Neuron (in vitro differentiated cells): ENCODE measurements around the gene CISD2.
"Not testable (repeated sequence)": the region's sequence is repeated elsewhere in the genome, so short reads cannot be mapped to it uniquely, and the experiment has no call there.

Experiments
- H2AFZ ChIP-seq: one replicate; pipeline ENCODE4 v1.6.1; 2013; ENCODE audit warnings: low read depth, mild to moderate bottlenecking, inconsistent platforms, low read length, moderate library complexity
- H3K27me3 ChIP-seq: one replicate; pipeline ENCODE4 v1.6.1; 2013; ENCODE audit warnings: low read length; ENCODE audit not compliant: insufficient read depth
- H3K36me3 ChIP-seq: one replicate; pipeline ENCODE4 v1.6.1; 2013; ENCODE audit warnings: low read length; ENCODE audit not compliant: insufficient read depth
- H3K4me1 ChIP-seq: one replicate; pipeline ENCODE4 v1.6.1; 2013; ENCODE audit warnings: low read length; ENCODE audit not compliant: insufficient read depth
- H3K4me3 ChIP-seq: 2 replicates; pipeline ENCODE4 v1.5.1; 2013; ENCODE audit warnings: mild to moderate bottlenecking, low read length, moderate library complexity
- H3K9me3 ChIP-seq: one replicate; pipeline ENCODE4 v1.6.1; 2013; ENCODE audit warnings: low read length

CISD2 gene

GRCh38 chr4:102862747-102863146, 6.0 kb upstream of the CISD2 start:
- H3K27me3 ChIP-seq: no peaks in the 10 kb centered on the region
- H3K36me3 ChIP-seq: no peaks in the 10 kb centered on the region
- H2AFZ ChIP-seq: no peak overlapping the region
- H3K4me3 ChIP-seq: no peak overlapping the region
- no peaks in the 10 kb centered on the region for H3K4me1 ChIP-seq
- peaks cover 7% of the 10 kb centered on the region for H3K9me3 ChIP-seq

- H3K27me3 ChIP-seq, H3K9me3 ChIP-seq, H2AFZ ChIP-seq, H3K36me3 ChIP-seq, H3K4me3 ChIP-seq, H3K4me1 ChIP-seq: not testable (repeated sequence)
These were observed 3.5 kb upstream of the CISD2 start for GRCh38 chr4:102865327-102865726.

- Histone ChIP-seq H2AFZ (peak overlapping the region; percentile 54), H3K27me3 (no peaks in the 10 kb centered on the region), H3K4me3 (peak overlapping the region; percentile 76), H3K4me1 (peaks cover 11% of the 10 kb centered on the region), H3K9me3 (no peaks in the 10 kb centered on the region), H3K36me3 (no peaks in the 10 kb centered on the region)
These were observed 1.3 kb upstream of the CISD2 start for GRCh38 chr4:102867278-102868152.

GRCh38 chr4:102868153-102868780, 525 bp upstream of the CISD2 start:
- H3K36me3 ChIP-seq: peaks cover 7% of the 10 kb centered on the region

GRCh38 chr4:102869569-102870197, 891 bp downstream of the CISD2 start:
- Histone ChIP-seq H3K4me3 (peak overlapping the region; percentile 76), H2AFZ (peak overlapping the region; percentile 54), H3K4me1 (peaks cover 11% of the 10 kb centered on the region), H3K27me3 (no peaks in the 10 kb centered on the region), H3K36me3 (peaks cover 20% of the 10 kb centered on the region), H3K9me3 (peaks cover 2% of the 10 kb centered on the region)

More at GRCh38 chr4:102868153-102868780, 525 bp upstream of the CISD2 start:
- Histone ChIP-seq H2AFZ (peak overlapping the region; percentile 54), H3K9me3 (no peaks in the 10 kb centered on the region), H3K4me3 (peak overlapping the region; percentile 76), H3K4me1 (peaks cover 11% of the 10 kb centered on the region), H3K27me3 (no peaks in the 10 kb centered on the region)

GRCh38 chr4:102871772-102872171, 3.0 kb downstream of the CISD2 start:
- Histone ChIP-seq H3K4me3 (no peak overlapping the region), H3K9me3 (peaks cover 14% of the 10 kb centered on the region), H3K4me1 (peaks cover 11% of the 10 kb centered on the region), H3K36me3 (peaks cover 37% of the 10 kb centered on the region), H2AFZ (no peak overlapping the region), H3K27me3 (no peaks in the 10 kb centered on the region)

- peaks cover 46% of the 10 kb centered on the region for H3K36me3 ChIP-seq
- not testable (repeated sequence) for H2AFZ ChIP-seq, H3K27me3 ChIP-seq, H3K4me1 ChIP-seq, H3K4me3 ChIP-seq
- H3K9me3 ChIP-seq: peaks cover 26% of the 10 kb centered on the region
These were observed 8.8 kb downstream of the CISD2 start for GRCh38 chr4:102877477-102878106.

GRCh38 chr4:102878349-102878748, 9.6 kb downstream of the CISD2 start:
- H2AFZ ChIP-seq, H3K4me1 ChIP-seq, H3K4me3 ChIP-seq, H3K27me3 ChIP-seq: not testable (repeated sequence)
- Histone ChIP-seq H3K36me3 (peaks cover 39% of the 10 kb centered on the region), H3K9me3 (peaks cover 26% of the 10 kb centered on the region)

- Histone ChIP-seq H3K27me3 (no peaks in the 10 kb centered on the region), H3K9me3 (peaks cover 26% of the 10 kb centered on the region), H2AFZ (no peak overlapping the region), H3K36me3 (peaks cover 34% of the 10 kb centered on the region), H3K4me1 (no peaks in the 10 kb centered on the region), H3K4me3 (no peak overlapping the region)
These were observed 10.1 kb downstream of the CISD2 start for GRCh38 chr4:102878901-102879300.

GRCh38 chr4:102881343-102881742, 12.6 kb downstream of the CISD2 start:
- H3K4me1 ChIP-seq: no peaks in the 10 kb centered on the region
- H3K36me3 ChIP-seq: peaks cover 12% of the 10 kb centered on the region
- no peaks in the 10 kb centered on the region for H3K27me3 ChIP-seq
- no peak overlapping the region for H2AFZ ChIP-seq
- peaks cover 16% of the 10 kb centered on the region for H3K9me3 ChIP-seq
- H3K4me3 ChIP-seq: no peak overlapping the region

- no peaks in the 10 kb centered on the region for H3K27me3 ChIP-seq
- peaks cover 3% of the 10 kb centered on the region for H3K9me3 ChIP-seq
- H2AFZ ChIP-seq: no peak overlapping the region
- H3K4me1 ChIP-seq: no peaks in the 10 kb centered on the region
- no peak overlapping the region for H3K4me3 ChIP-seq
- H3K36me3 ChIP-seq: peaks cover 7% of the 10 kb centered on the region
These were observed 14.5 kb downstream of the CISD2 start for GRCh38 chr4:102883278-102883677.

- H3K36me3 ChIP-seq, H3K4me1 ChIP-seq, H3K9me3 ChIP-seq, H3K27me3 ChIP-seq, H2AFZ ChIP-seq, H3K4me3 ChIP-seq: not testable (repeated sequence)
These were observed 19.8 kb downstream of the CISD2 start for GRCh38 chr4:102888570-102888969.

GRCh38 chr4:102889866-102890265, 21.1 kb downstream of the CISD2 start:
- H2AFZ ChIP-seq, H3K27me3 ChIP-seq, H3K36me3 ChIP-seq, H3K4me3 ChIP-seq, H3K4me1 ChIP-seq, H3K9me3 ChIP-seq: not testable (repeated sequence)
